Measurements from ENCODE around the gene CDC42EP2.
"Not testable (repeated sequence)": the region's sequence is repeated elsewhere in the genome, so short reads cannot be mapped to it uniquely, and the experiment has no call there.

CDC42EP2 gene

DNA sequence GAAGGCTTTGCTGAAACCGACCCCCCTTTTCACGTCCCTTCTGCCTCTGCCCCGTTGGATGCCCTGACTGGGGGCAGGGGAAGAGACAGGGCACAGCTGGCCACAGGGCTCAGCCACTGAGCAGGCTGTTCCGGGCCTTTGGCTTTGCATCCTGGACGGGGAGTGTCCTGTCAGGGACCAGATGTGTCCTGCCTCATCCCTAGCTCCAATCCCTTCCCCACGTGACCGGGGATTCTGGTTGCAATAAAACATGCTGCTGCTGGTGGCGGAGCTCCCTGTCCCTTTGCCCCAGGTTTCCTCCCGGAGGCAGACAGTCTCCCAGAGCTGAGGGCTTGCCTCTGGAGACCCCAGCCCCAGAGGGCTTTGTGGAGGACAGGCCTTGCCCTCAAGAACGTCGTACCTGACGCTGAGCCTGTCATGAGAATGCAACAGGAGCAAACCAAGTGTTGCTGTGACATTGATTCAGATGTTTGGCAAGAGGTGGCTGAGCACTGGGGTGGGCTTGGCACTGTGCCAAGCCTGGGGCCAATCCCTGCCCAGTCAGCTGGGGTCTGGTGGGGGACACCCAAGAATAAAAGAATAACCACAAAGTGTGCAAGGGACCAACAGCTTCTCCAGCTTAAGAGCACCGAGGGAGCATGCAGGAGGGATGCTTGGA, 7.3 kb downstream of the CDC42EP2 start:
- DNase-seq: no peak

DNA sequence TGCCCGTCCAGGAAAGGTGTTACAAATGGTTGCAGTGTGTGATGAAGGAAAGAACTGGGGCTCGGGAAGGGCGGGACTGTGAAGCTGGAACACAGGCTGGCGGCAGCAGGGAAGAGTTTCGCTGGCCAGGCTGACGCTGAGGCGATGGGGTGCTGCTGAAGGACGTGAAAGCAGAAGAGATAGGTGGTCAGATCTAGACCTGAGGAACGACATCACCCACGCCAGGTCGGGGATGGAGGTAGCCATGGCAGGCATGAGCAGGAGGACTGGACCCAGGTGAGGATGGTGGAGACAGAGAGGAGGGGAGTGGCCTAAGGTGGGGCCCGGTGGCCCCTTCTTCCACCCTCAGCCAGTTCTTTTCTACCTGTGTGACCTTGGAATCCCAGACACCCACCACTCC, 9.1 kb downstream of the CDC42EP2 start:
- no peak for DNase-seq

DNA sequence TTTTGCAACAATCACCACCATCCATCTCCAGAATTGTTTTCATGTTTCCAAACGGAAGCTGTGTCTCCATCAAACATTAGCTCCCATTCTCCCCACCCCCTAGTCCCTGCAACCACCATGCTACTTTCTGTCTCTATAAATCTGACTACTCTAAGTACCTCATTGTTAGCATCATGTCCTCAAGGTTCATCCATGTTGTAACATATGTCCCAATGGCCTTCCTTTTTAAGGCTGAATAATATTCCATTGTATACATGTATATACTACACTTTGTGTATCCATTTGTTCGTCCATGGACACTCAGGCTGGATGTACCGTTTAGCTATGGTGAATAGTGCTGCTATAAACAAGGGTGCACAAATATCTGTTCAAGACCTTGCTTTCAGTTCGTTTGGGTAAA, 10.8 kb downstream of the CDC42EP2 start:
- no peak for DNase-seq

DNA sequence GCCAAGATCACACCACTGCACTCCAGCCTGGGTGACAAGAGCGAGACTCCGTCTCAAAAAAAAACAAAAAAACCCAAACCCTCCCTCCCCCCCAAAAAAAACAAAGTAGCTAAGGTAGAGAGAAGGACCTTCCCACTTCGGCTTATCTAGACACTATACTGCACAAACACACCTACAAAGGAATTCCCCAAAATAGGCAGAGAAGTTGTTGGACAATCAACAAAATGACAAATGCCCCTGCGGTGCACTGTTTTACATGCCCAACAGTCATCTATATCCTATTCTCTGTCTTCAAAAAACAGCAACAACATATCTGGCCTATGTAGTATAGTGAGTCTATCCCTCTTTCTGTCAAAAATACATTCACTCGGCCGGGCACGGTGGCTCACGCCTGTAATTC, 12.4 kb downstream of the CDC42EP2 start:
- DNase-seq: no peak

DNA sequence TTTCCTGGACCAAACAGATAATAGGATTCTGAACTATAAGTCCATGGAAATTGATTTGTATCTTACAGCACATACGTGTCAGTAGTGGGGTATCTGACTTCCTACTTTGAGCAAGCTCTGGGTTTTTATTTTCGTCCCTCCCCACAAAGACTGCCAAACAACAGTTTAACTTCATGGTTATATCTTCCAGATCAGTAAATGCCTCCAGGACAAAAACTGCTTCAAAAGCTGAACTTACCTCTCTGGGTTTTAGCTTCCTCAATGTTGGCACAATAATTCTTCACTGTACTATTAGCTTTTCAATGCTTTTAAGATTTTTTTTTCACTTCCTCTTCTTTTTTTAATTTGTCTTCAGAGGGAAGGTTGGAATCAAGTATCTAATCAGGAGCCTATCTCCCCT, 14.8 kb downstream of the CDC42EP2 start:
- no peak for DNase-seq

DNA sequence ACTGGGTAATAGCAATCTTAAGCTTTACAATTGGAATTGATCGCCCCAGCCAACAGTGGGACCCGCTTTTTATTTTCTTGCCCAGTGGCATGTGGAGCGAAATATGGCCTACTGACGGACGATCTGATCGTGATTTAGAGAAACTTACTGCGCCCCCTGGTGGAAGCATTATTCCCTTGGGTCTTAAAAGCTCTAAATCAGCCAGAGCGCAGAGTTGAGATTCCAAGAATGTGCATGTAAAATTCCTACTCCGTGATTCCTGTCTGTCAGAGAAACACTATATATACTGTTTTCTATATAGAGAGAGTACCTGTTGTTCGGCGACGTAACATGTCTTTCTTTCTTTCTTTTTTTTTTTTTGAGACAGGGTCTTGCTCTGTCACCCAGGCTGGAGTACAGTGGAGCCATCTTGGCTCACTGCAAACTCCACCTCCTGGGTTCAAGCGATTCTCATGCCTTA, 15.3 kb downstream of the CDC42EP2 start:
- DNase-seq: peak; percentile 80

DNA sequence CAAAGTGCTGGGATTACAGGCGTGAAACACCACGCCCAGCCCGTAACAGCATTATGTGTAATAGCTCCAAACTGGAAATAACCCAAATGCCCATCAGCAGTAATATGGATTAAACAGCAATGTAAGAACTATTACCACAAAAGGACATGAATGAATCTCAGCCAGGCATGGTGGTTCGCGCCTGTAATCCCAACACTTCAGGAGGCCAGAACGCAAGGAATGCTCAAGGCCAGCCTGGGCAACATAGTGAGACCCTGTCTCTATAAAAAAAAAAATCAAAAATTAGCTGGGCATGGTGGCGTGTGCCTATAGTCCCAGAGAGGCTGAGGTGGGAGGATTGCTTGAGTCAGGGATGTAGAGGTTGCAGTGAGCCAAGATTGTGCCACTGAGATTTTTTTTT, 15.9 kb downstream of the CDC42EP2 start:
- no peak for DNase-seq

DNA sequence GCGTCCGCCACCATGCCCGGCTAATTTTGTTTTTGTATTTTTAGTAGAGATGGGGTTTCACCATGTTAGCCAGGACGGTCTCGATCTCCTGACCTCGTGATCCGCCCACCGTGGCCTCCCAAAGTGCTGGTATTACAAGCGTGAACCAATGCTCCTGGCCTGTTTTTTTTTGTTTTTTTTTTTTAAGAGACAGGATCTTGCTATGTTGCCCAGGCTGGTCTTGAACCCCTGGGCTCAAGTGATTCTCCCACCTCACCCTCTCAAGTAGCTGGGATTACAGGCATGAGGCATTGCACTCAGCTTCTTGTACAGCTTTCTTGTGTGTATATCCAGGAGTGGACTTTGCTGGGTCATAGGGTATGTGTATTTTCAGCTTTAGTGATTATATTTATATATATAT, 17.9 kb downstream of the CDC42EP2 start:
- DNase-seq: not testable (repeated sequence)

DNA sequence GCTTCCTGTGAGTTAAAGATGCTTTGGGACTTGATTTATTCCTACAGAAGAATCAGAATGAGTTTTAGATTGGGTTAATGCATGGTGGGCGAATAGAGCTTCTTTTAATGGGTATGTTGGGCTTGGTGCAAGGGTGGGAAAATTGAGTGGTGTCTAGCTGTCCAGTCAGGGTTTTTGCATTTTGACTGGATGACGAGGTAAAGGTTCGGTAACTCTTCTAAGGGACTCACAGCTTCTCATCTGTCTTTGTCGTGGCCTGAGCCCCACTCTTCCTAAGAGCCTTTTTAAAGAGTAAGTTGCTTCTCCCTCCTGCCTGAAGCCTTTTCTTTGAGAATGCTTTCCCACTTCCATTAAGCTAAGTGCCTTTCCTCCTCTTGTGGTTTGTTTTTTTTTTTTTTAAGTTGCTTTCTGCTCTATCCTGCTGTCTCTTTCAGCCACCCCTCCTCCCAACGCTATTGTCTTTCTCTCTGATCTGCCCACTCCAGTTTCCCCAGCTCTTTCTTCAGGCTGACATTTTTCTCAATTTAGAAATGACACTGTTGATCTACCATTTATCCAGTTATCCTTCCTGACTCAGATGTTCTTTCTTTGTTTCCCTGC, 20.1 kb downstream of the CDC42EP2 start:
- no peak for DNase-seq

DNA sequence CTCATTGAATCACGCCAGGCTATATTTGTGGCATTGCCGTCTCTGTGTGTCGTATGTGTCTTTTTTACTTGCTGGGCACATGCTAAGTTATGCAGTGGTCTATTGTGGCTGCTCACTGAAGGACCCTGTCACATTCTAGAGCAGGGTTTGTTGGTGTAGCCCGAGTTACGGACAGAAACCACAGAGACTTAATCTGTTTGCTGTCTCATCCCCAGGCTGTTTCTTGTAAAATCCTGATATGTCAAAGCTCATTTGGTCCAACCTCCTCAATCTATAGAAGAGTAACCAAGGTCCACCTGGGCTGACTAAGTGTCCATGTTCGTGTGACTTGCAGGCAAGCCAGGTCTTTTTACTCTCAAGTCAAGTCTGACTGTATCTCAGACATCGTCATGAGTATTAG, 24.0 kb downstream of the CDC42EP2 start:
- DNase-seq: no peak

DNA sequence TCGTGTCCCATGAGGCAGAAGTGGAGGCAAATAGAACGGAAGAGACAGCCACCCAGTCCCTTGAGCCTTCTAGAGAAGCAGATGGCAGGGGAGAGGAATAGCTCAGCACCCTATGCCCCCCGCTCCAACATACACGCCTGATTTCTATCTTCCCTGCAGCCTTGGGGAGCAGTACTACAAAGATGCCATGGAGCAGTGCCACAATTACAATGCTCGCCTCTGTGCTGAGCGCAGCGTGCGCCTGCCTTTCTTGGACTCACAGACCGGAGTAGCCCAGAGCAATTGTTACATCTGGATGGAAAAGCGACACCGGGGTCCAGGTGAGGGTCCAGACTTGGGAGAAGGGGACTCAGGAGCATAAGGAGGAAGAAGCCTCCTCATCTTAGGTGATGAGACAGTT, 25.6 kb downstream of the CDC42EP2 start:
- DNase-seq: no peak

DNA sequence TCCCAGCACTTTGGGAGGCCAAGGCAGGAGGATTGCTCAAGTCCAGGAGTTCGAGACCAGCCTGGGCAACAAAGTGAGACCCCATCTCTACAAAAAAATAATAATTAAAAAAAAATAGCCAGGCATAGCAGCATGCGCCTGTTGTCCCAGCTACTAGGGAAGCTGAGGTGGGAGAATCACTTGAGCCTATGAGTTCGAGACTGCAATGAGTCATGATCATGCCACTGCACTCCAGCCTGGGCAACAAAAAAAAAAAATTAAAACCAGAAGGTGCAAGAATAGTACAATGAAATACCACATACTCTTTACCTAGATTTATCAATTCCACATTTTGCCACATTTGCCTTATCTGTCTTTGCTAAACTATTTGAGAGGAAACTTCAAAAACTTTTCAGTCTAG, 27.2 kb downstream of the CDC42EP2 start:
- no peak for DNase-seq

DNA sequence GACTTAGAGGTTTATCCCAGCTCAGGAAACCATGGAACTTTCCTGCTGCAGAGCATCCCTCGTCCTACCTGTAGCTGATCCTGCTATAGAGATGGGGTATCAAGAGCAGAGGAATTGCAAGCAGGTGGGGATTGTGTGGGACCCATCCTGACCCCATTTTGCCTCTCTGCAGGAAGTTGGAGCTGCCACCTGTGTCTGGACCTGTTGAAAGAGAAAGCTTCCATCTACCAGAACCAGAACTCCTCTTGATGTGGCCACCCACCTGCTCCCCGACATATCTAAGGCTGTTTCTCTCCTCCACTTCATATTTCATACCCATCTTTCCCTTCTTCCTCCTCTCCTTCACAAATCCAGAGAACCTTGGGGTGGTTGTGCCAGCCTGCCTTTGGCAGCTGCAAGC, 36.8 kb downstream of the CDC42EP2 start:
- DNase-seq: no peak

DNA sequence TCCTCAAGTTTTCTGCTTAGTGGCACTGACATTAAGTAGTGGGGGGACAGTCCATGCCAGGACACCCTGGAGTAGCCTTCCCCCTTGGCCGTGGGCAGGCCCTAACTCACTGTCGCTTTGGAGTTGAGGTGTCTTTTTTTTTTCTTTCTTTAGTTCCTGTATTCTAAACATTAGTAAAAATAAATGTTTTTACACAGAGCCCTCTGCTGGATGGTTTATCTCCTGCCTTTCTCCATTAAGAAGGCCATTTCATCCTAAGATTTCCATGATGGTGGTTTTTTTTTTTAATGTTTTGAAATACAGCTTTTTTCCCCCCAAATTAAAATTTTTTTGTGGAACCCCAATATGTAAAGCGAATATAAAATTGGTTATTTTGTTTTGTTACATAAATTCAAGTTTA, 38.1 kb downstream of the CDC42EP2 start:
- DNase-seq: no peak

DNA sequence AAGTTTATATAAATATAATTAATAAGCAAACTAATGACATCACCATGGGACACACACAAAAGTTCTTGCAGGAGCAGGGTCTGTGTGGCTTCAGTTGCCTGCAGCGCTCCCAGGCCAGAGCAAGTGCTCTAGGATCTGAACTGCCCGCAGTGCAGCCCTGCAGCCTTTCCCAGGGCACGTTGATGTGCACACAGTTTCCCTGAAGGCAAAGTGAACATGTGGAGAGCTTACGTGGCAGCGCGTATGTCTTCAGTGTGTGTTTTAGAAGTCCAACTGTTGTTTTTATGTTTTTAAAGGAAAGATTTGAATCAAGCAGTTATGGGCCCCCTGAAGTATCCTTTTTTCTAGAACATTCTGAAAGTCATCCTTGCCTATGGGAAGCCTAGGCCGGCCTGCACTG, 38.7 kb downstream of the CDC42EP2 start:
- DNase-seq: no peak

DNA sequence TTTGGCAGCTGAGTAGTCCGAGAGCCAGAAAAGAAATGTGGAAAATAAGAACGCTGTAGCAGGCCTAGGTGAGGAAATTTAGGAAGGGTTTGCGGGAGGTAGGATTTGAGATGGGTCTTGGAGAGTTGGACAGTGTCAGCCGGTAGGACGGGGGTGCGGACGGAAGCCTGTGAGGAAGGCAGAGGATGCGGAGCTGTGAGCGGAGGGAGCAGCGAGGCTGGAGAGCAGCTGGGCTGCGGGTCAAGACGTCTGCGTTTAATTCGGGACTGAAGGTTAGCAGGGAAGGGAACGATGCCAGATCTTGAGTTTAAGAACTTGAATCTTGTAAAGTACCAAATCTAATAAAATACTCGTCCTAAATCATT, 39.2 kb downstream of the CDC42EP2 start:
- no peak for DNase-seq

DNA sequence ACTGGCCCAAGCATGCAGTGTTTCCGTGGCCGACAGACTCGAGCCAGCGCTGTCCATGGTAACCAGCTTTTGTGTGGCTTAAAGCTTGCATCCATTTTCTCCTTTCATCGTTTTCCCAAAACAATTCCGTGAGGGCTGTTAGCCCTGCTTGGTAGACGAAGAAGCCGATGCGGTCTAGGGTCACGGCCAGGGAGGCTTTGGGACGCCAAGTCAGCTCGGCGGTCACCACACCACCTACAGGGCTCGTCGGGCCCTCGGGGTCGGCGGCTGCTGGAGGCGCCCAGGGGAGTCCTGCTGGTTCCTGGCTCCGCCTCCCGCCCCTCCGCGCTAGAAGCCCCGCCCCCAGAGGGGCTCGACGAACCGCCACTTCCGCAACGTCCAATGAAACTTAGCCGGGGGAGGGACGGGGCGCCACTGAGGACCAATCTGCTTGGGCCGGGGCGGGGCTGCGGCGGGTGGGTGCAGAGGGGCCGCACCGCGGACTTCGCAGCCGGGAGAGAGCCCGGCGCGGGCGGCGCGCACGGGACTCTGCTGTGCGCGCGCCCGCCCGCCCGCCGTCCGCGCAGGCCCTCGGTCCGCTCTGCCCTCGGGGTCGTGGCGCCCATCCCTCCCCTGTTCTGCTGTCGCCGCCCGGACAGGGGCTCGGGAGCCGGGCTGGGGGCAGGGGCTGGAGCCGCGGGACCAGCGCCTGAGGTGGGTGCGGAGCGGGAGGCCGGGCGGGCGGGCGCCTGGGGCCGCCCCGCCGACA, 39.8 kb downstream of the CDC42EP2 start, which contains the start of gene TIGD3:
Gene TIGD3, plus strand, starts transcription at position 487 of the 748 bp plus-strand sequence. CDS start 1,058 bp downstream, outside the sequence.
- DNase-seq: peak; percentile 93

DNA sequence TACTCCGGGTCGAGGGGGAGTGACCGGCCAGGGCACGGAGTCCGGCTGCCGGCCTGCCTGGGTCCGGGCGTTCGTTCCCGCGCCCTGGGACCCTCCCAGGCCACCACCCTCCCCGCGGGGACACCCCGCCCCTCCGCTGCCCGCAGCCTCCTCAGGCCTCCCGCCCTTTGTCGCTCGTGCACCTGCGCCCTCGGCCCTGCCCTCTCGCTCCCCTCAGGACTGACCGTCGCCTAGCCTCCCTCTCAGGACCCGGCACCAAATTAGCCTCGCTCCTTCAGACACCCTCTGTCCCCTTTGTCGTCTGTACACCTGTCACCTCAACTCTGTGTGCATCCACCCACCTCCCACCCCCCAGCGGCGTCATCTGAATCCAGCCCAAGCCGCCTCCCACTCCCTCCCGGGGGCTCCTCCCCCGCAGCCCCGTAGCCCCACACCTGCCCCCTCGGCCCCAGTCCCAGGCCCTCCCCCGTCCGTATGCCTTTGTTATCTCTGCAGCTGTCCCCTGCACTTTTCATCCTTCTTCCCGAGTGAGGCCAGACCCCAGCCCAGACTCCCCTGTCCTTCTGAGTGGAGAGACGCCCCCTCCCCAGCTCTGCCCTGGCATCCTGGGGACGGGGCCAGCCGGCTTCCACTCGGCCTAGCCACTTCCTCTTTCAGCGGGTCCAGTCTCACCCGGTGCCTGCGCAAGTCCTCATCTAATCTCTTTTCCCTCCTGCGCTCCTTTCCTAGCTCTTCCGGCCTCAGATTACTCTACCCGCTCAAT, 40.5 kb downstream of the CDC42EP2 start:
- DNase-seq: peak; percentile 62

DNA sequence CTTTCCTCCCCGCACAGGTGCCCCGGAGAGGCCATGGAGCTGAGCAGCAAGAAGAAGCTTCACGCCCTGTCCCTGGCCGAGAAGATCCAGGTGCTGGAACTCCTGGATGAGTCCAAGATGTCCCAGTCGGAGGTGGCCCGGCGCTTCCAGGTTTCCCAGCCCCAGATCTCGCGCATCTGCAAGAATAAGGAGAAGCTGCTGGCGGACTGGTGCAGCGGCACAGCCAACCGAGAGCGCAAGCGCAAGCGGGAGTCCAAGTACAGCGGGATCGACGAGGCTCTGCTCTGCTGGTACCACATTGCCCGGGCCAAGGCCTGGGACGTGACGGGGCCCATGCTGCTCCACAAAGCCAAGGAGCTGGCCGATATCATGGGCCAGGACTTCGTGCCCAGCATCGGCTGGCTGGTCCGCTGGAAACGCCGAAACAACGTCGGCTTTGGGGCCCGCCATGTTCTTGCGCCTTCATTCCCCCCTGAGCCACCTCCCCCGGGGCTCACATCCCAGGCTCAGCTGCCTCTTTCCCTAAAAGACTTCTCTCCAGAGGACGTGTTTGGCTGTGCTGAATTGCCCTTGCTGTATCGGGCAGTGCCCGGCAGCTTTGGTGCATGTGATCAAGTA, 41.2 kb downstream of the CDC42EP2 start:
- no peak for DNase-seq

DNA sequence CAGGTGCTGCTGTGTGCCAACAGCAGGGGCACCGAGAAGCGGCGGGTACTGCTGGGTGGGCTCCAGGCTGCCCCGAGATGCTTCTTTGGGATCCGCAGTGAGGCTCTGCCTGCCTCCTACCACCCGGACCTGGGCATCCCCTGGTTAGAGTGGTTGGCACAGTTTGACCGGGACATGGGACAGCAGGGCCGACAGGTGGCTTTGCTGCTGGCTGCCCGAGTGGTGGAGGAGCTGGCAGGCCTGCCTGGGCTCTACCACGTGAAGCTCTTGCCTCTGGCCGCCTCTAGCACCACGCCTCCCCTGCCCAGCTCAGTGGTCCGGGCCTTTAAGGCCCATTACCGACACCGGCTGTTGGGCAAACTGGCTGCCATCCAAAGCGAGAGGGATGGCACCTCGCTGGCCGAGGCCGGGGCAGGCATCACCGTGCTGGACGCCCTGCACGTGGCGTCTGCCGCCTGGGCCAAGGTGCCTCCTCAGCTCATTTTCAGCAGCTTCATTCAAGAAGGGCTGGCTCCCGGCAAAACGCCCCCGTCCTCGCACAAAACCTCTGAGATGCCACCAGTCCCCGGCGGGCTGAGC, 41.8 kb downstream of the CDC42EP2 start:
- no peak for DNase-seq

DNA sequence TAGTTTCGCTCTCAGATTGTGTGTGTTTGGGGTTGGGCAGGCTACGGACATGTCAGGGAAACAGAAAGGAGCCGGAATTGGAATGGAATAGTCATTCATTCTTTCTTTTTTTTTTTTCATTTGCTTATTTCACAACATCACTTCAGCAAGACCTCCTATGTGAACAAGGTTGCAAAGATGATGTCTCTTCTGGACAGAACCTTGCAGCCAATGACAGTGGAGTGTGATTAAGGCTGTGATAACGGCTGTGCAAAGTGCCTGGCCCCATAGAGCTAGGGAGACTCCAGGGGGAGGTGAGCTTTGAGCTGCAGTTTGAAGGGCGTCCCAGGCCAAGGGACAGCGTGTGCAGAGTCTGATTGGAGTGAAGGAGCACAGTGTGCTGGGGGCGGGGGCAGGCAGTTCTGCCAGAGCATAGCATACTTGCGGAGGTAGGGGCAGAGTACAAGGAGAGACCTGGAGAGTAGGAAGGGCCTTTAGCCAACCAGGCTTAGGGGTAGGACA, 43.2 kb downstream of the CDC42EP2 start:
- no peak for DNase-seq

DNA sequence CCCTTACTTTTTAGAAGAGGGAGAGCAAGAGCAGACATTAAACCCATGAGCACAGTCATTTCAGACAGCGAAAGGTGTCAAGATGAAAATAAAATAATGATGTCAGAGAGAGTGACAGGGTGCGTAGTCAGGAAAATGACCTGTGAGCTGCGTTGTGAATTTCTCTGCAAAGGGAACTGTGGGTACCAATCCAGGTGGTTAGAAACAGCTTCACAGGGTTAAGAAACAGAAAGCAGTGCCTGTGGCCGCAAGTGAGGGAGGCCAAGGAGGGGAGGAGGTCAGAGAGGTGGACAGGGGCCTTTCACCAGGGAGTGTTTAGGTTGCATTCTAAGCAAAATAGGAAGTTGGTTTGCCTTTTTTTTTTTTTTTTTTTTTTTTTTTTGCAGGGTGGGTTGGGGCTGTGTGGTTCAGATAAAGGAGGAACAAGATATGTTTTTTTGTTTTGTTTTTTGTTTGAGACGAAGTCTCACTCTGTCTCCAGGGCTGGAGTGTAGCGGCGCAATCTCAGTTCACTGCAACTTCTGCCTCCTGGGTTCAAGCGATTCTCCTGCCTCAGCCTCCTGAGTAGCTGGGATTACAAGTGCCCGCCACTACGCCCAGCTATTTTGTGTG, 47.8 kb downstream of the CDC42EP2 start:
- no peak for DNase-seq

All from NCI-H2171 treated with DMSO at 0.1 percent for 48 hours (cell line).